Erythroblast (primary cell): ENCODE results near the gene MT1B.
"Not testable (repeated sequence)": the region's sequence is repeated elsewhere in the genome, so short reads cannot be mapped to it uniquely, and the experiment has no call there.

Experiments
- GATA1 ChIP-seq: IDR thresholded peaks from 2 replicates; pipeline ENCODE4 v1.6.1; 2011; ENCODE audit warnings: low read depth, mild to moderate bottlenecking, control low read depth, low read length, moderate library complexity
- POLR2A ChIP-seq: IDR thresholded peaks from 2 replicates; pipeline ENCODE4 v1.6.1; 2011; ENCODE audit warnings: mild to moderate bottlenecking, low read length

DNA sequence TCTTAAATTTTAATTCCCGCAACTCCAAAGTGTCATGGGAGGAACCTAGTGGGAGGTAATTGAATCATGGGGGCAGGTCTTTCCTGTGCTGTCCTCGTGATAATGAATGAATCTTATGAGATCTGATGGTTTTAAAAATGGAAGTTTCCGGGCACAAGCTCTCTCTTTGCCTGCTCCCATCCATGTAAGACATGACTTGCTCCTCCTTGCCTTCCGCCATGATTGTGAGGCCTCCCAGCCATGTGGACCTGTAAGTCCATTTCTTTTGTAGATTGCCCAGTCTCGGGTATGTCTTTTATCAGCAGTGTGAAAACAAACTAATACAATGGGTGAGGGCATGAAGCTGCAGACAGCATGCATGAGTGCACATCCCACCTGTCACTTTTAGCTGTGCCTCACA is 28.5 kb upstream of the MT1B start:
- not testable (repeated sequence) for TF ChIP-seq POLR2A, GATA1
